Astrocyte (in vitro differentiated cells and primary cell): ENCODE measurements around the gene POLD2. TPM values are rescaled to one million over a fixed set of nuclear protein-coding genes. Genes with fewer than 3 reads are reported as not detected.

Experiments used
- DNase-seq: peaks from one replicate; pipeline ENCODE4 v3.0.0-alpha.2; 2010; ENCODE audit warnings: low read depth
- FAIRE-seq: peaks from 2 replicates; lab custom pipeline; 2011; peaks lifted over from hg19 to GRCh38; lab: Jason Lieb, UNC
- H2AFZ ChIP-seq: 2 replicates; pipeline ENCODE4 v1.6.0; 2012; ENCODE audit warnings: low read depth, low read length, inconsistent platforms
- H3K27ac ChIP-seq: 2 replicates; pipeline ENCODE4 v1.5.1; 2011; ENCODE audit warnings: low read depth, low read length, inconsistent platforms
- H3K27me3 ChIP-seq: 2 replicates; pipeline ENCODE4 v1.6.0; 2011; ENCODE audit warnings: low read length, inconsistent platforms; ENCODE audit not compliant: insufficient read depth
- H3K36me3 ChIP-seq: 2 replicates; pipeline ENCODE4 v1.5.1; 2011; ENCODE audit warnings: low read length, inconsistent platforms; ENCODE audit not compliant: insufficient read depth
- H3K4me1 ChIP-seq: 2 replicates; pipeline ENCODE4 v1.5.1; 2011; ENCODE audit warnings: low read length, inconsistent platforms; ENCODE audit not compliant: insufficient read depth
- H3K4me2 ChIP-seq: 2 replicates; pipeline ENCODE4 v1.6.0; 2012; ENCODE audit warnings: low read length, inconsistent platforms
- H3K4me3 ChIP-seq: 2 replicates; pipeline ENCODE4 v1.5.1; 2011; ENCODE audit warnings: low read depth, mild to moderate bottlenecking, low read length, inconsistent platforms; ENCODE audit not compliant: insufficient read depth
- H3K79me2 ChIP-seq: 2 replicates; pipeline ENCODE4 v1.6.0; 2012; ENCODE audit warnings: mild to moderate bottlenecking, low read length, inconsistent platforms; ENCODE audit not compliant: insufficient read depth
- H3K9ac ChIP-seq: 2 replicates; pipeline ENCODE4 v1.6.0; 2012; ENCODE audit warnings: mild to moderate bottlenecking, low read length, inconsistent platforms
- H3K9me3 ChIP-seq: 2 replicates; pipeline ENCODE4 v1.5.1; 2012; ENCODE audit warnings: low read depth, mild to moderate bottlenecking, low read length, inconsistent platforms; ENCODE audit not compliant: insufficient read depth
- H4K20me1 ChIP-seq: 2 replicates; pipeline ENCODE4 v1.6.0; 2012; ENCODE audit warnings: low read length, inconsistent platforms; ENCODE audit not compliant: insufficient read depth
- H3K27ac Mint-ChIP-seq: one replicate; pipeline ENCODE4 v1.8.0; 2021; ENCODE audit warnings: mild to moderate bottlenecking, mixed read lengths; ENCODE audit not compliant: unreplicated experiment
- H3K27me3 Mint-ChIP-seq: one replicate; pipeline ENCODE4 v1.8.0; 2021; ENCODE audit warnings: low read depth, mixed read lengths; ENCODE audit not compliant: unreplicated experiment
- H3K36me3 Mint-ChIP-seq: one replicate; pipeline ENCODE4 v1.8.0; 2021; ENCODE audit warnings: low read depth, mixed read lengths; ENCODE audit not compliant: unreplicated experiment
- H3K4me1 Mint-ChIP-seq: one replicate; pipeline ENCODE4 v1.8.0; 2021; ENCODE audit warnings: low read depth, mixed read lengths; ENCODE audit not compliant: unreplicated experiment
- H3K4me3 Mint-ChIP-seq: one replicate; pipeline ENCODE4 v1.8.0; 2021; ENCODE audit warnings: mild to moderate bottlenecking, moderate library complexity, mixed read lengths; ENCODE audit not compliant: unreplicated experiment
- H3K9me3 Mint-ChIP-seq: one replicate; pipeline ENCODE4 v1.8.0; 2021; ENCODE audit warnings: mild to moderate bottlenecking, mixed read lengths; ENCODE audit not compliant: unreplicated experiment
- EZH2 ChIP-seq: IDR thresholded peaks from 2 replicates; pipeline ENCODE4 v1.6.1; 2012; ENCODE audit warnings: mild to moderate bottlenecking, low read length, inconsistent platforms; ENCODE audit not compliant: insufficient read depth
- total RNA-seq: library from RNA; stranded (reverse); gene quantifications from 2 replicates; pipeline ENCODE4 v1.2.1, GENCODE V29; 2021
- TF ChIP-seq, protein P1 (sequence below): IDR thresholded peaks from 2 replicates; pipeline ENCODE4 v1.5.1; 2011; ENCODE audit warnings: low read depth, mild to moderate bottlenecking, inconsistent platforms, low read length, moderate library complexity; ENCODE audit not compliant: insufficient read depth

Gene POLD2
- total RNA-seq, 1 donor from 2014 or later: 67.7 TPM

DNA sequence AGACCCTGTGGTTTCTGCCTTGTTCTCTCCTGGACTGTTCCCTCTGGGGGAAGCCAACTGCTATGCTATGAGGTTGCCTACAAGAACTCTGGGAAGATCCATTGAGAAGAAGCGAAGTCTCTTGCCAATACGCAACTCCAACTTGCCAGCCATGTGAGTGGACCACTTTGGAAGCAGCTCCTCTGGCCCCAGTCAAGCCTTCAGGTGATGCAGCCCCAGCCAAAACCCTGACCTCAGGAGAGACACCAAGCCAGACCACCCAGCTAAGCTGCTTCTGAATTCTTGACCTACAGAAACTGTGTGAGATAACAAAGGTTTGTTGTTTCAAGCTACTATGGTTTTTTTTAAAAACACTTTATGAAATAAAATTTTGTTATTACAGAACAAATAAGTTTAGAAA is 38.0 kb upstream of the POLD2 start:
- Histone ChIP-seq H3K4me1 (peaks cover 11% of the 10 kb centered on the region), H4K20me1 (no peaks in the 10 kb centered on the region), H3K27ac (no peak overlapping the region), H3K9me3 (no peaks in the 10 kb centered on the region), H3K4me3 (no peak overlapping the region), H2AFZ (no peak overlapping the region), H3K36me3 (no peaks in the 10 kb centered on the region), H3K27me3 (no peaks in the 10 kb centered on the region), H3K9ac (no peak overlapping the region), H3K79me2 (no peaks in the 10 kb centered on the region), H3K4me2 (no peak overlapping the region)
- TF ChIP-seq, protein P1, sequence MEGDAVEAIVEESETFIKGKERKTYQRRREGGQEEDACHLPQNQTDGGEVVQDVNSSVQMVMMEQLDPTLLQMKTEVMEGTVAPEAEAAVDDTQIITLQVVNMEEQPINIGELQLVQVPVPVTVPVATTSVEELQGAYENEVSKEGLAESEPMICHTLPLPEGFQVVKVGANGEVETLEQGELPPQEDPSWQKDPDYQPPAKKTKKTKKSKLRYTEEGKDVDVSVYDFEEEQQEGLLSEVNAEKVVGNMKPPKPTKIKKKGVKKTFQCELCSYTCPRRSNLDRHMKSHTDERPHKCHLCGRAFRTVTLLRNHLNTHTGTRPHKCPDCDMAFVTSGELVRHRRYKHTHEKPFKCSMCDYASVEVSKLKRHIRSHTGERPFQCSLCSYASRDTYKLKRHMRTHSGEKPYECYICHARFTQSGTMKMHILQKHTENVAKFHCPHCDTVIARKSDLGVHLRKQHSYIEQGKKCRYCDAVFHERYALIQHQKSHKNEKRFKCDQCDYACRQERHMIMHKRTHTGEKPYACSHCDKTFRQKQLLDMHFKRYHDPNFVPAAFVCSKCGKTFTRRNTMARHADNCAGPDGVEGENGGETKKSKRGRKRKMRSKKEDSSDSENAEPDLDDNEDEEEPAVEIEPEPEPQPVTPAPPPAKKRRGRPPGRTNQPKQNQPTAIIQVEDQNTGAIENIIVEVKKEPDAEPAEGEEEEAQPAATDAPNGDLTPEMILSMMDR: no peak
- no peak for TF ChIP-seq EZH2
- DNase-seq: no peak
- FAIRE-seq: no peak
- no peaks in the 10 kb centered on the region for H3K9me3 Mint-ChIP-seq
- H3K27ac Mint-ChIP-seq: no peak overlapping the region
- H3K27me3 Mint-ChIP-seq: peaks cover 14% of the 10 kb centered on the region
- peaks cover 27% of the 10 kb centered on the region for H3K4me1 Mint-ChIP-seq
- no peak overlapping the region for H3K4me3 Mint-ChIP-seq
- peaks cover 2% of the 10 kb centered on the region for H3K36me3 Mint-ChIP-seq

- H3K4me1 Mint-ChIP-seq: peaks cover 27% of the 10 kb centered on the region
- no peak overlapping the region for H3K4me3 ChIP-seq
- H3K27ac Mint-ChIP-seq: no peak overlapping the region
- no peak overlapping the region for H3K4me2 ChIP-seq
- no peaks in the 10 kb centered on the region for H3K9me3 ChIP-seq
- no peaks in the 10 kb centered on the region for H3K36me3 ChIP-seq
- TF ChIP-seq, protein P1: no peak
- no peak for TF ChIP-seq EZH2
- H3K4me3 Mint-ChIP-seq: no peak overlapping the region
- no peak overlapping the region for H3K27ac ChIP-seq
- H3K36me3 Mint-ChIP-seq: peaks cover 2% of the 10 kb centered on the region
- H3K27me3 ChIP-seq: no peaks in the 10 kb centered on the region
- peaks cover 11% of the 10 kb centered on the region for H3K4me1 ChIP-seq
- H3K9ac ChIP-seq: no peak overlapping the region
- H3K9me3 Mint-ChIP-seq: no peaks in the 10 kb centered on the region
- FAIRE-seq (no peak), DNase-seq (no peak)
- no peaks in the 10 kb centered on the region for H4K20me1 ChIP-seq
- peaks cover 23% of the 10 kb centered on the region for H3K27me3 Mint-ChIP-seq
- H2AFZ ChIP-seq: no peak overlapping the region
- no peaks in the 10 kb centered on the region for H3K79me2 ChIP-seq
Measured at GRCh38 chr7:44159824-44160630, 36.7 kb upstream of the POLD2 start.
